Measurements from ENCODE around the gene PACSIN2. TPM values are rescaled to one million over a fixed set of nuclear protein-coding genes. Genes with fewer than 3 reads are reported as not detected.
"Not testable (repeated sequence)": the region's sequence is repeated elsewhere in the genome, so short reads cannot be mapped to it uniquely, and the experiment has no call there.

The PACSIN2 gene
- total RNA-seq, 4 donors from 2014 or later: 25.8 to 46.0 (median 27.8) TPM

GRCh38 chr22:42939941-42940653, 74.9 kb downstream of the PACSIN2 start:
- Histone ChIP-seq H3K4me3 (peak overlapping the region in 1 of 4 donors; percentile 3), H3K27ac (peak overlapping the region; percentile 73 to 95 (median 88)), H3K4me1 (peaks cover 51 to 87% (median 60%) of the 10 kb centered on the region in 3 donors), H3K9me3 (no peaks in the 10 kb centered on the region), H3K36me3 (no peaks in the 10 kb centered on the region), H3K27me3 (no peaks in the 10 kb centered on the region)
- intact Hi-C loops (cut with DNase I): no loop called here
- WGBS, 2 donors: 24 to 44% methylated on average over 9 to 12 of the region's 12 CpGs
- no peak for DNase-seq
- TF ChIP-seq, protein P1, sequence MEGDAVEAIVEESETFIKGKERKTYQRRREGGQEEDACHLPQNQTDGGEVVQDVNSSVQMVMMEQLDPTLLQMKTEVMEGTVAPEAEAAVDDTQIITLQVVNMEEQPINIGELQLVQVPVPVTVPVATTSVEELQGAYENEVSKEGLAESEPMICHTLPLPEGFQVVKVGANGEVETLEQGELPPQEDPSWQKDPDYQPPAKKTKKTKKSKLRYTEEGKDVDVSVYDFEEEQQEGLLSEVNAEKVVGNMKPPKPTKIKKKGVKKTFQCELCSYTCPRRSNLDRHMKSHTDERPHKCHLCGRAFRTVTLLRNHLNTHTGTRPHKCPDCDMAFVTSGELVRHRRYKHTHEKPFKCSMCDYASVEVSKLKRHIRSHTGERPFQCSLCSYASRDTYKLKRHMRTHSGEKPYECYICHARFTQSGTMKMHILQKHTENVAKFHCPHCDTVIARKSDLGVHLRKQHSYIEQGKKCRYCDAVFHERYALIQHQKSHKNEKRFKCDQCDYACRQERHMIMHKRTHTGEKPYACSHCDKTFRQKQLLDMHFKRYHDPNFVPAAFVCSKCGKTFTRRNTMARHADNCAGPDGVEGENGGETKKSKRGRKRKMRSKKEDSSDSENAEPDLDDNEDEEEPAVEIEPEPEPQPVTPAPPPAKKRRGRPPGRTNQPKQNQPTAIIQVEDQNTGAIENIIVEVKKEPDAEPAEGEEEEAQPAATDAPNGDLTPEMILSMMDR (IDR thresholded peaks at IDR 0.05): no peak

GRCh38 chr22:42939451-42939881, 75.5 kb downstream of the PACSIN2 start:
- 36 to 37% methylated on average over 6 to 7 of the region's 7 CpGs for WGBS, 2 donors
- Histone ChIP-seq H3K27me3 (no peaks in the 10 kb centered on the region), H3K9me3 (no peaks in the 10 kb centered on the region), H3K4me1 (peaks cover 57 to 87% (median 65%) of the 10 kb centered on the region in 3 donors), H3K27ac (peak overlapping the region; percentile 73 to 95 (median 88)), H3K36me3 (no peaks in the 10 kb centered on the region), H3K4me3 (no peak overlapping the region)
- DNase-seq: no peak
- no peak for TF ChIP-seq POLR2A (IDR thresholded peaks at IDR 0.05)
- TF ChIP-seq, protein P1 (IDR thresholded peaks at IDR 0.05): no peak
- intact Hi-C loops (cut with DNase I): no loop called here

DNA sequence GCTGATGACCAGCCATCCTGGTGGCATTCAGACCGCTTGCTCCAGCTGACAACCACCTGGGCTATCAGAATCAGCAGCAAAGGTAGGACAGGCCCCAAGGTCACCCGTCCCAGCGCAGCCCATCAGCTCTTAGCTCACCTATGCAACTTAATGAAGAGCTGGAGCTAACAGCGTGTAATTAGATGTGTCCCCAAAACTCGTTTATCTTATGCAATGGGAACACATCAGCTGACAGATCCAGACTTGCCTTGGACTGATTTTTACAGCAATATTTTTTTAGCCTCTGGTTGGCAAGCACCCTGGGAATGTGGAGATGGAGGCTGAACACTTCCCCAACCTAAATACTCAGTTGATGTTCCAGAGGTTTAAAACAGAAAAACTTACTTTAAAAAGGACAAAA, 76.0 kb downstream of the PACSIN2 start:
- TF ChIP-seq POLR2A (IDR thresholded peaks at IDR 0.05): peak in 1 of 4 donors; percentile 15
- TF ChIP-seq, protein P1 (IDR thresholded peaks at IDR 0.05): no peak
- H3K27me3 ChIP-seq: no peaks in the 10 kb centered on the region
- H3K36me3 ChIP-seq: no peaks in the 10 kb centered on the region
- peak overlapping the region; percentile 73 to 95 (median 88) for H3K27ac ChIP-seq
- intact Hi-C loops (cut with DNase I): no loop called here
- peaks cover 62 to 87% (median 70%) of the 10 kb centered on the region in 3 donors for H3K4me1 ChIP-seq
- H3K4me3 ChIP-seq: no peak overlapping the region
- DNase-seq: no peak
- WGBS, 2 donors: 40 to 53% methylated on average over 5 of the region's 5 CpGs
- no peaks in the 10 kb centered on the region for H3K9me3 ChIP-seq

DNA sequence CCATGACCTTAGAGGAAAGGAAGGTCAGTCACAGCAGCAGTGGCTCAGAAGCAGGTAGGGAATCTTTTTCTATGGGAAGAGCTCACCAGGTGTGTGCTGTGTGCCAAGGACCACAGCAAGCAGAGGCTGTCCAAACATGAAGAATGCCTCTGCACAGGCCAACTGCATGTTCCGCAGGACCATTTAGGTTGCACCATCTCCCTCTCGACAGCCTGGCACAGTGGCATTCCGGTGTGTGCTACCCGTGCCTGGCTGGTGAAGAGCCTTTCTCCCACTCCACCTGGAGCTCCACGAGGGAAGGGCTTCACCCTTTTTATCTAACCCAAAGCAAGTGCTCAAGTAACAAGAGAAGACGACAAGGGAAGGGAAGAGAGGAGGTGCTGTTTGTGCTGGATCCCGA, 76.5 kb downstream of the PACSIN2 start:
- WGBS, 2 donors: 47 to 67% methylated on average over 7 of the region's 7 CpGs
- Histone ChIP-seq H3K27me3 (no peaks in the 10 kb centered on the region), H3K27ac (peak overlapping the region; percentile 73 to 95 (median 88)), H3K4me3 (no peak overlapping the region), H3K4me1 (peaks cover 67 to 87% (median 73%) of the 10 kb centered on the region in 3 donors), H3K36me3 (no peaks in the 10 kb centered on the region), H3K9me3 (no peaks in the 10 kb centered on the region)
- intact Hi-C loops (cut with DNase I): no loop called here
- no peak for DNase-seq
- no peak for TF ChIP-seq POLR2A (IDR thresholded peaks at IDR 0.05)
- TF ChIP-seq, protein P1 (IDR thresholded peaks at IDR 0.05): no peak

GRCh38 chr22:42937164-42937843, 77.6 kb downstream of the PACSIN2 start:
- Histone ChIP-seq H3K9me3 (no peaks in the 10 kb centered on the region), H3K4me3 (peak overlapping the region in 1 of 4 donors; percentile 29), H3K36me3 (no peaks in the 10 kb centered on the region), H3K27me3 (no peaks in the 10 kb centered on the region), H3K4me1 (peaks cover 79 to 90% (median 81%) of the 10 kb centered on the region in 3 donors), H3K27ac (peak overlapping the region; percentile 73 to 95 (median 88))
- peak in 2 of 4 donors; percentile 21 to 23 for TF ChIP-seq POLR2A (IDR thresholded peaks at IDR 0.05)
- TF ChIP-seq, protein P1 (IDR thresholded peaks at IDR 0.05): no peak
- DNase-seq: no peak
- WGBS, 2 donors: 26 to 35% methylated on average over 4 to 9 of the region's 12 CpGs
- intact Hi-C loops (cut with DNase I): no loop called here

DNA sequence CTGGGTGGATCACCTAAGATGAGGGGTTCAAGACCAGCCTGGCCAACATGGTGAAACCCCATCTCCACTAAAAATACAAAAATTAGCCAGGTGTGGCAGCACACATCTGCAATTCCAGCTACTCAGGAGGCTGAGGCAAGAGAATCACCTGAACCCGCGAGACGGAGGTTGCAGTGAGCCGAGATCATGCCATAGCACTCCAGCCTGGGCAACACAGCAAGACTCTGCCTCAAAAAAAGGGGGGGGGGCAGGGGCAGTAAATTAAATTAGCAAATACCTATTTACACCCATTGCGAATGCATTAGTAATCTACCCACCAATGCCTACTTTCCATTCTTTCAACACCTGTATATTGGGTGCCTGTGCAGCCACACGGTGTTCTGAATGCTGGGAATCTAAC, 78.3 kb downstream of the PACSIN2 start:
- DNase-seq; H3K9me3 ChIP-seq; H3K27me3 ChIP-seq; H3K4me3 ChIP-seq; intact Hi-C loops (cut with DNase I); H3K36me3 ChIP-seq: not testable (repeated sequence)
- WGBS, 2 donors: 94 to 100% methylated on average over 6 of the region's 6 CpGs
- Histone ChIP-seq H3K4me1 (peaks cover 85 to 94% (median 86%) of the 10 kb centered on the region in 3 donors), H3K27ac (peak overlapping the region; percentile 73 to 95 (median 88))

All from esophagus squamous epithelium (tissue), 5 donors.